HepG2 (cell line): ENCODE data around the gene KLF7. TPM values are rescaled to one million over a fixed set of nuclear protein-coding genes. Genes with fewer than 3 reads are reported as not detected.

Source experiments
- FOXK1 ChIP-seq: sonication (generic); formaldehyde crosslinking; IDR thresholded peaks from 2 replicates; pipeline ENCODE4 v1.4.0; 2020; ENCODE audit warnings: low read depth, missing genetic modification reagents, borderline replicate concordance
- GABPB1 ChIP-seq: IDR thresholded peaks from 2 replicates; pipeline ENCODE4 v1.6.1; 2016; ENCODE audit warnings: mild to moderate bottlenecking, missing genetic modification reagents, moderate library complexity, missing compliant biosample characterization
- HNRNPK ChIP-seq: fragments of 200-400 bp; formaldehyde crosslinking; IDR thresholded peaks from 2 replicates; pipeline ENCODE4 v1.6.1; 2018; ENCODE audit warnings: low read length, low read depth, moderate library complexity, mild to moderate bottlenecking; ENCODE audit not compliant: poor library complexity, severe bottlenecking
- HOMEZ ChIP-seq: IDR thresholded peaks from 2 replicates; pipeline ENCODE4 v1.6.1; 2016; ENCODE audit warnings: low read depth
- IKZF4 ChIP-seq: sonication (generic); formaldehyde crosslinking; IDR thresholded peaks from 2 replicates; pipeline ENCODE4 v1.5.1; 2020; ENCODE audit warnings: borderline replicate concordance, mild to moderate bottlenecking, low read depth, missing genetic modification reagents; ENCODE audit errors: not compliant biosample characterization
- IRF1 ChIP-seq: sonication (generic); formaldehyde crosslinking; IDR thresholded peaks from 2 replicates; pipeline ENCODE4 v1.4.0; 2020; ENCODE audit warnings: low read depth, mild to moderate bottlenecking, missing genetic modification reagents
- IRX3 ChIP-seq: sonication (generic); formaldehyde crosslinking; IDR thresholded peaks from 2 replicates; pipeline ENCODE4 v1.8.1; 2023; ENCODE audit warnings: mild to moderate bottlenecking, low read depth, missing genetic modification reagents, borderline replicate concordance
- MEF2D ChIP-seq: sonication (generic); formaldehyde crosslinking; IDR thresholded peaks from 2 replicates; pipeline ENCODE4 v1.5.1; 2020; ENCODE audit warnings: mild to moderate bottlenecking, missing genetic modification reagents
- MXI1 ChIP-seq: IDR thresholded peaks from 3 replicates; pipeline ENCODE4 v1.6.1; 2012; ENCODE audit warnings: low read depth, low read length, inconsistent platforms, borderline replicate concordance
- NFYC ChIP-seq: IDR thresholded peaks from 2 replicates; pipeline ENCODE4 v1.6.1; 2016; ENCODE audit warnings: missing genetic modification reagents, missing compliant biosample characterization
- NKX3-1 ChIP-seq: sonication (generic); formaldehyde crosslinking; IDR thresholded peaks from 2 replicates; pipeline ENCODE4 v1.5.0; 2020; ENCODE audit warnings: missing genetic modification reagents
- PCBP1 ChIP-seq: fragments of 200-400 bp; formaldehyde crosslinking; IDR thresholded peaks from 2 replicates; pipeline ENCODE4 v1.6.1; 2017; ENCODE audit warnings: mild to moderate bottlenecking, low read depth, low read length, borderline replicate concordance
- SP2 ChIP-seq: sonication (generic); formaldehyde crosslinking; IDR thresholded peaks from 2 replicates; pipeline ENCODE4 v1.5.1; 2020; ENCODE audit warnings: mild to moderate bottlenecking, missing genetic modification reagents
- SP5 ChIP-seq: IDR thresholded peaks from 2 replicates; pipeline ENCODE4 v1.6.1; 2016; ENCODE audit warnings: low read depth, borderline replicate concordance
- SRF ChIP-seq: IDR thresholded peaks from 2 replicates; pipeline ENCODE4 v1.6.1; 2011; ENCODE audit warnings: mild to moderate bottlenecking, low read depth, low read length, moderate library complexity
- TFDP1 ChIP-seq: IDR thresholded peaks from 2 replicates; pipeline ENCODE4 v1.6.1; 2016; ENCODE audit warnings: missing compliant biosample characterization, missing genetic modification reagents, borderline replicate concordance
- USF2 ChIP-seq, 2 experiments: sonication (generic) in 1 of 2; formaldehyde crosslinking in 1 of 2; IDR thresholded peaks; 2 replicates each; pipeline versions ENCODE4 v1.5.1 to v1.6.1; 2011 to 2020; ENCODE audit warnings: borderline replicate concordance in 1 of 2, low read depth in 1 of 2, low read length in 1 of 2, mild to moderate bottlenecking in 1 of 2, missing genetic modification reagents in 1 of 2, moderate library complexity in 1 of 2
- YEATS2 ChIP-seq: sonication (generic); formaldehyde crosslinking; IDR thresholded peaks from 2 replicates; pipeline ENCODE4 v1.4.0; 2020; ENCODE audit warnings: missing genetic modification reagents, borderline replicate concordance
- ZBTB3 ChIP-seq: sonication (generic); formaldehyde crosslinking; IDR thresholded peaks from 2 replicates; pipeline ENCODE4 v1.4.0; 2020; ENCODE audit warnings: low read depth, mild to moderate bottlenecking, moderate library complexity, missing genetic modification reagents, borderline replicate concordance
- ZMYM4 ChIP-seq: sonication (generic); formaldehyde crosslinking; IDR thresholded peaks from 2 replicates; pipeline ENCODE4 v1.8.1; 2023; ENCODE audit warnings: mild to moderate bottlenecking, missing genetic modification reagents
- ZNF382 ChIP-seq: sonication (generic); formaldehyde crosslinking; IDR thresholded peaks from 2 replicates; pipeline ENCODE4 v1.5.0; 2020; ENCODE audit warnings: missing genetic modification reagents, mild to moderate bottlenecking, borderline replicate concordance
- ZNF570 ChIP-seq: sonication (generic); formaldehyde crosslinking; IDR thresholded peaks from 2 replicates; pipeline ENCODE4 v1.4.0; 2020; ENCODE audit warnings: mild to moderate bottlenecking, missing genetic modification reagents, borderline replicate concordance
- ZNF740 ChIP-seq: sonication (generic); formaldehyde crosslinking; IDR thresholded peaks from 2 replicates; pipeline ENCODE4 v1.4.0; 2020; ENCODE audit warnings: missing genetic modification reagents
- polyA plus RNA-seq, 8 experiments: library from polyadenylated mRNA; depleted of rRNA in 3 of 8; stranded (reverse) in 7 of 8; unstranded in 1 of 8; fragments of >200 nt; fragmentation: Illumina TruSeq in 4 of 8; extraction: Trizol in 4 of 8; gene quantifications; 2 replicates each; pipeline versions ENCODE4 v1.2.1 to v1.2.3, GENCODE V29; 2011 to 2016; ENCODE audit warnings: low read depth in 4 of 8, missing spikeins in 1 of 8, mixed read lengths in 1 of 8; ENCODE audit not compliant: insufficient read depth in 1 of 8
- total RNA-seq, 5 experiments: library from RNA; depleted of rRNA; stranded (reverse); fragments of >200 nt; fragmentation: Illumina TruSeq; extraction: Trizol; gene quantifications; 2 replicates each; pipeline ENCODE4 v1.2.3, GENCODE V29; 2016; ENCODE audit warnings: low read depth in 1 of 5

Gene KLF7
- total and polyA plus RNA-seq, 2 of the 13 experiments (the other 11 are each of a cell fraction or from before 2014, with no cell fraction given): 2.6 to 5.4 TPM

GRCh38 chr2:207166039-207166348 is 246 bp upstream of the KLF7 start (continued):
- no peak for TF ChIP-seq IRF1
- TF ChIP-seq ZNF570: no peak
- 0 out of 2 replicates have a peak, but pooled peaks have one; percentile 50 for TF ChIP-seq PCBP1
- TF ChIP-seq HOMEZ (CRISPR knock-in tag): peak; percentile 90; the same call in 1 of the 2 replicates
- TF ChIP-seq ZMYM4 (CRISPR knock-in tag): peak; percentile 96
- peak; percentile 78 for TF ChIP-seq SP2 (CRISPR knock-in tag)
- TF ChIP-seq IKZF4 (CRISPR knock-in tag): no peak
- TF ChIP-seq NFYC (CRISPR knock-in tag): peak; percentile 88
- peak; percentile 98 for TF ChIP-seq SRF
- TF ChIP-seq YEATS2: 0 out of 2 replicates have a peak, but pooled peaks have one; percentile 6
- TF ChIP-seq ZNF740: no peak
- TF ChIP-seq FOXK1: peak; percentile 58; the same call in 1 of the 2 replicates
- TF ChIP-seq ZNF382 (CRISPR knock-in tag): no peak
- peak; percentile 94 for TF ChIP-seq MEF2D (CRISPR knock-in tag)
- TF ChIP-seq IRX3 (CRISPR knock-in tag): no peak
- peak; percentile 34; the same call in 1 of the 2 replicates for TF ChIP-seq TFDP1 (CRISPR knock-in tag)
- peak; percentile 73; the same call in 2 of the 3 replicates for TF ChIP-seq MXI1
- TF ChIP-seq GABPB1 (CRISPR knock-in tag): no peak
- TF ChIP-seq ZBTB3 (CRISPR knock-in tag): no peak
- 0 out of 2 replicates have a peak, but pooled peaks have one; percentile 28 for TF ChIP-seq SP5
- TF ChIP-seq HNRNPK: peak; percentile 91
- no peak for TF ChIP-seq NKX3-1
- TF ChIP-seq USF2 (IDR thresholded peaks at IDR 0.05; ENCODE audit: low read depth, low read length): no peak
- peak; percentile 83; the same call in 1 of the 2 replicates for TF ChIP-seq USF2 (CRISPR knock-in tag; IDR thresholded peaks at IDR 0.05; ENCODE audit: borderline replicate concordance)
